Testis (tissue), 3 donors: ENCODE results near the gene CALR3. TPM values are rescaled to one million over a fixed set of nuclear protein-coding genes. Genes with fewer than 3 reads are reported as not detected.
"Not testable (repeated sequence)": the region's sequence is repeated elsewhere in the genome, so short reads cannot be mapped to it uniquely, and the experiment has no call there.

ENCODE experiments used
- DNase-seq: peaks from one replicate; pipeline ENCODE4 v3.0.0-alpha.2; 2019
- H3K27ac ChIP-seq, 2 donors: fragments of 200-600 bp; sonication (generic); one replicate each; pipeline ENCODE4 v1.5.1; 2019
- H3K27me3 ChIP-seq: fragments of 200-600 bp; sonication (generic); one replicate; pipeline ENCODE4 v1.5.1; 2019
- H3K36me3 ChIP-seq: fragments of 200-600 bp; sonication (generic); one replicate; pipeline ENCODE4 v1.5.1; 2017; ENCODE audit warnings: low read depth; ENCODE audit errors: missing control alignments
- H3K4me1 ChIP-seq: fragments of 200-600 bp; sonication (generic); one replicate; pipeline ENCODE4 v1.5.1; 2019
- H3K4me3 ChIP-seq, 2 donors: fragments of 200-600 bp; sonication (generic); one replicate each; pipeline ENCODE4 v1.5.1; 2017 to 2019
- H3K9me3 ChIP-seq: fragments of 200-600 bp; sonication (generic); one replicate; pipeline ENCODE4 v1.5.1; 2017
- CTCF ChIP-seq, 3 experiments: fragments of 450-650 bp in 2 of 3; fragments of 200-600 bp in 1 of 3; sonication (generic) in 1 of 3; IDR thresholded peaks; one replicate each; pipeline ENCODE4 v1.5.1; 2016 to 2019; ENCODE audit warnings: antibody characterized with exemption in 3 of 3, mild to moderate bottlenecking in 2 of 3, moderate library complexity in 1 of 3
- POLR2A ChIP-seq: fragments of 450-650 bp; IDR thresholded peaks from one replicate; pipeline ENCODE4 v1.6.1; 2017; ENCODE audit warnings: antibody characterized with exemption, mild to moderate bottlenecking, moderate library complexity
- WGBS, 2 donors: methylation state at CpG; one replicate each; pipeline ENCODE4 v1.1.5; 2018; 5-methylcytosine and 5-hydroxymethylcytosine counted together
- intact Hi-C: fragments of 100-400 bp; cut with DNase I; formaldehyde crosslinking; loops from one replicate; pipeline ENCODE4 v1.15.1; 2023; ENCODE audit warnings: low total_unique reads
- polyA plus RNA-seq: library from polyadenylated mRNA; stranded (reverse); fragments of 350-450 nt; fragmentation: Illumina TruSeq; extraction: RNeasy Lipid Tissue Mini Kit (QIAGEN cat#74804); gene quantifications from one replicate; pipeline ENCODE4 v1.2.3, GENCODE V29; 2014; ENCODE audit warnings: low read depth, low replicate concordance; ENCODE audit not compliant: insufficient read depth
- total RNA-seq, 2 donors: library from RNA; depleted of rRNA; stranded (reverse); fragments of >200 nt; gene quantifications; one replicate each; pipeline ENCODE4 v1.2.3, GENCODE V29; 2016

CALR3 gene
- total and polyA plus RNA-seq, 3 donors from 2014 or later, result 40.6 to 102 (median 75.7) TPM

- H3K4me1 ChIP-seq, result peaks cover 25% of the 10 kb centered on the region
- no peak for DNase-seq
- no peaks in the 10 kb centered on the region for H3K9me3 ChIP-seq
- H3K4me3 ChIP-seq, result peak overlapping the region; percentile 81 to 97
- H3K27ac ChIP-seq, result peak overlapping the region in 1 of 2 donors; percentile 87
- intact Hi-C loops, result no loop called here
- no peaks in the 10 kb centered on the region for H3K36me3 ChIP-seq
- H3K27me3 ChIP-seq, result no peaks in the 10 kb centered on the region
- TF ChIP-seq POLR2A (no peak), CTCF (IDR thresholded peaks at IDR 0.05) (no peak)
- WGBS, 2 donors, result 1 to 2% methylated on average over 14 to 34 of the region's 67 CpGs
Measured at GRCh38 chr19:16470911-16471811, 24.8 kb downstream of the CALR3 start.

- no peaks in the 10 kb centered on the region for H3K9me3 ChIP-seq
Measured at GRCh38 chr19:16470541-16470910, 25.4 kb downstream of the CALR3 start.

GRCh38 chr19:16467581-16467980, 28.4 kb downstream of the CALR3 start:
- intact Hi-C loops, result no loop called here
- no peak overlapping the region for H3K27ac ChIP-seq
- no peaks in the 10 kb centered on the region for H3K9me3 ChIP-seq
- H3K4me1 ChIP-seq, result peaks cover 33% of the 10 kb centered on the region
- no peak for TF ChIP-seq CTCF (IDR thresholded peaks at IDR 0.05)
- no peak for TF ChIP-seq POLR2A
- H3K4me3 ChIP-seq, result no peak overlapping the region
- WGBS, 2 donors, result 54 to 79% methylated on average over 6 of the region's 6 CpGs
- no peaks in the 10 kb centered on the region for H3K36me3 ChIP-seq
- DNase-seq, result no peak
- no peaks in the 10 kb centered on the region for H3K27me3 ChIP-seq

More at GRCh38 chr19:16470541-16470910, 25.4 kb downstream of the CALR3 start:
- H3K36me3 ChIP-seq, result no peaks in the 10 kb centered on the region
- DNase-seq, result no peak
- no peaks in the 10 kb centered on the region for H3K27me3 ChIP-seq
- H3K27ac ChIP-seq, result no peak overlapping the region
- H3K4me1 ChIP-seq, result peaks cover 25% of the 10 kb centered on the region
- intact Hi-C loops, result no loop called here
- 16 to 22% methylated on average over 7 of the region's 7 CpGs for WGBS, 2 donors
- H3K4me3 ChIP-seq, result peak overlapping the region in 1 of 2 donors; percentile 81
- TF ChIP-seq POLR2A (no peak), CTCF (IDR thresholded peaks at IDR 0.05) (no peak)

GRCh38 chr19:16466802-16467427, 29.1 kb downstream of the CALR3 start:
- H3K9me3 ChIP-seq, H3K4me3 ChIP-seq, DNase-seq, intact Hi-C loops, H3K27ac ChIP-seq, H3K27me3 ChIP-seq, H3K36me3 ChIP-seq: not testable (repeated sequence)
- 88 to 92% methylated on average over 12 of the region's 12 CpGs for WGBS, 2 donors
- peaks cover 28% of the 10 kb centered on the region for H3K4me1 ChIP-seq

- no peak for TF ChIP-seq CTCF (IDR thresholded peaks at IDR 0.05)
- TF ChIP-seq POLR2A, result no peak
- DNase-seq, result no peak
- Histone ChIP-seq H3K27me3 (no peaks in the 10 kb centered on the region), H3K36me3 (no peaks in the 10 kb centered on the region), H3K4me3 (no peak overlapping the region), H3K4me1 (peaks cover 22% of the 10 kb centered on the region), H3K27ac (no peak overlapping the region), H3K9me3 (no peaks in the 10 kb centered on the region)
- WGBS, 2 donors, result 94 to 97% methylated on average over 5 of the region's 5 CpGs
- intact Hi-C loops, result no loop called here
Measured at GRCh38 chr19:16465239-16465638, 30.7 kb downstream of the CALR3 start.
